HG03280 (cell line): ENCODE measurements around the gene OR52K1.

Source experiments
- ATAC-seq: cut with Tn5 transposase; IDR thresholded peaks from one replicate; pipeline ENCODE4 v1.9.1; 2021; ENCODE audit warnings: mild to moderate bottlenecking, moderate library complexity; ENCODE audit not compliant: unreplicated experiment

The OR52K1 gene

GRCh38 chr11:4482445-4482844, at the start of gene OR52K1:
Gene OR52K1, plus strand, starts transcription at chr11:4482646. Its CDS starts 6,255 bp downstream, at chr11:4488901.
- ATAC-seq: no peak

GRCh38 chr11:4433856-4434255, 48.6 kb upstream of the OR52K1 start:
- ATAC-seq: no peak

- no peak for ATAC-seq
Observed at GRCh38 chr11:4436411-4436810, 46.0 kb upstream of the OR52K1 start.

GRCh38 chr11:4441515-4441914, 40.9 kb upstream of the OR52K1 start:
- no peak for ATAC-seq

GRCh38 chr11:4443232-4443891, 39.1 kb upstream of the OR52K1 start:
- ATAC-seq: no peak

- no peak for ATAC-seq
Observed at GRCh38 chr11:4448995-4449394, 33.5 kb upstream of the OR52K1 start, which contains the start of gene OR52K2. Gene OR52K2, plus strand, starts transcription at chr11:4449295. Its CDS starts 45 bp downstream, at chr11:4449340.

- no peak for ATAC-seq
Observed at GRCh38 chr11:4453118-4453517, 29.3 kb upstream of the OR52K1 start.

- no peak for ATAC-seq
Observed at GRCh38 chr11:4454021-4454420, 28.4 kb upstream of the OR52K1 start.

GRCh38 chr11:4455419-4455818, 27.0 kb upstream of the OR52K1 start:
- ATAC-seq: no peak

- no peak for ATAC-seq
Observed at GRCh38 chr11:4459500-4459899, 22.9 kb upstream of the OR52K1 start.

- no peak for ATAC-seq
Observed at GRCh38 chr11:4460151-4460550, 22.3 kb upstream of the OR52K1 start.

GRCh38 chr11:4464216-4465159, 18.0 kb upstream of the OR52K1 start:
- no peak for ATAC-seq

GRCh38 chr11:4465407-4465806, 17.0 kb upstream of the OR52K1 start:
- no peak for ATAC-seq

- ATAC-seq: no peak
Observed at GRCh38 chr11:4466131-4466870, 16.1 kb upstream of the OR52K1 start.

GRCh38 chr11:4466871-4467442, 15.5 kb upstream of the OR52K1 start:
- ATAC-seq: no peak

- ATAC-seq: no peak
Observed at GRCh38 chr11:4467811-4468606, 14.4 kb upstream of the OR52K1 start.

GRCh38 chr11:4479644-4480043, 2.8 kb upstream of the OR52K1 start:
- no peak for ATAC-seq

GRCh38 chr11:4480577-4481239, 1.7 kb upstream of the OR52K1 start:
- no peak for ATAC-seq

- ATAC-seq: no peak
Observed at GRCh38 chr11:4481240-4481582, 1.2 kb upstream of the OR52K1 start.

- ATAC-seq: no peak
Observed at GRCh38 chr11:4484310-4484709, 1.9 kb downstream of the OR52K1 start.
